Activated effector memory CD4-positive, alpha-beta T cell treated with Interleukin-2 at 50 U/mL for 16 hours (primary cell): ENCODE results near the gene SLC6A5.

Experiments
- DNase-seq: peaks from one replicate; pipeline ENCODE4 v3.0.0-alpha.2; 2020

Gene SLC6A5

DNA sequence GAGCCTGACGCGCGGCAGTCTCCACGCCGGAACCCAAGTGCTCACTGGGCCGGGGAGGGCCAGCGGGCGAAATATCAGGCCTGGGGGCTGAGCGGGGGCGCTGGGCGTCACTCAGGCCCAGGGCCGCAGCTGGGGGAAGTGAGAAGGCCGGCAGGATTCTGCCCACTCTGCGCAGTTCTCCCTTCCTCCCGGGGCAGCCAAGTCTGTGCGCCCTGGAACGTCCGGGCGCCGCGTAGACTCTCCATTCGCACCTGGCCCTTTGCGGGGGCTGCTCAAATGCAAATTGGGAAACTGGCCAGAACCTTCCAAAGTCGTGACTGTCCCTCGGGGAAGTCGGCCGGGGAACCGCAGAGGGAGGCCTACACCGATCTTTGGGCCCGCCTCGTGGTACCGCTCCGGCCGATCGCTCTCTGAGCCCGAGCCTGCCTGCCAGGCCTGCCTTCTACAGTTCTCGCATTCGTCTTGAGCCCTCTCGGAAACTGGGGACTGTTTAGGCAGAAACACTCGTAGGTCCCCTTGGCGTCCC is 2.2 kb upstream of the SLC6A5 start:
- no peak for DNase-seq

DNA sequence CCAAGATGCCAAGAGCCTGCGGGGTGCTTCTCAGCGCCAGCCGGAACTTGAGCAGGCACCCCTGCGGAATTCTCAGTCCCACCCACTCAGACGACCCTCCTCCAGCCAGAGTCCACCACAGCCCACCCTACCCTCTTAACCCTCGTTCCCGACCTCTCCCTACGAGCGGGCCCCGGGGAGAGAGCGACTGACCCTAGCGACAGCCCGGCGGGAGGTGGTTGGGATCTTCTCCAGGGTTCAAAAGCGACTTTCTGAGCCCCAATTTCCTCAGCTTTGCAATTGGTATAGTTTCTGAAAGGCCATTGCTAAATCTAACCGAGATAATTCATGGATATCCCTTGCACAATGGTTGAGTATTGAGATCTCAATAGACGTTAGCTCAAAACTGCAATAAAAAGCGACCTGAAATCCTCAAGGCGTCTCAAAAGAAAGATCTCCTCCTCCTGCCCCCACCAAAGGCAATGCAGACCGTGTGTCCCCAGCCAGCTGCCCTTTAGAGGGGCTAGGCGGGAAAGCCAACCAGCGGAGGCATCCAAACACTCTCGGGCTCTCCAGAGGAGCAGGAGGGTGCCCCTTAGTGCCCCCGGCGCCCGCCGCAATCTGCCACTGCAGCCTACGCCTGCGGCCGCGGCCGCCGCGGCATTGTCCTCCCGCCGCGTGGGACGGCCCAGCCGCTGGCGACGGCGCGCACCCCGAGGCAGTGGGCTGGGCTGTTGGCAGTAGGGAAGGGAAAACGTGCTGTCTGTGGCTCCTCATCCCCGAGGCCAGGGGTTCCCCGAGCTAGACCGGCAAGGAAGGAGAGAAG is 1.5 kb upstream of the SLC6A5 start:
- no peak for DNase-seq

DNA sequence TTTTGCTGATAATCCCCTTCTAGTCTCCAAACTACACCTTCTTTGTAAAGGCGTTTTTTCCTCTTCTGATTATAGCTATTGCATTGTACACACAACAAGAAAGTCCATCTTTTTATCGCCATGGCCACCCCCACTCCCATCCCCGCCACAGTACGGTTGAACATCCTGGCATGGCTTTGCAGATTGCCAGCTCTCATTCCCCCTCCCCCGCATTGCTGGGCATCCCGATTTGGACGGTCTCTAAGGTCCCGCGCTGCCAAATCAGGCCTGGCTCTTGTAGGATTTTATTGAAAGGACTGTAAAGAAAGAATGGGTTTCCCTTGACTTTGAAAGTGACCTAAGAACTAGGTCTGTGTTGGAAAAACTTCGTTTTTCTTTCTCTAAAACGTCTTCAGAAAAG is 916 bp upstream of the SLC6A5 start:
- DNase-seq = no peak

DNA sequence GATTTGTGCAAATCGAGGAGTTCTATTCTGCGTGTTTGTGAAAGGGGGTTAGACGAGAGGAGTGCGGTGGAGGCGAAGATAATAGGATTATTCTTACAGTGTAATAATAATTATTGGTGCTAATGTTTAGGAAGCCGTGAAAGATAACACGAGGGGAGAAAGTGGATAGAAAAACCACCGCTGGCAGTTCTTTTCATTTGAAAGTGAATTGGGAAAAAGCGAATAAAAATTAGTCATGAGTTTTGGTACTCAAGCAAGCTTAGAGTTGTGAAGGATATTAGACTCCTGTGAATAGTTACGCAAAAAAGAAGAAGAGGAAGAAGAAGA is 575 bp downstream of the SLC6A5 start:
- no peak for DNase-seq

DNA sequence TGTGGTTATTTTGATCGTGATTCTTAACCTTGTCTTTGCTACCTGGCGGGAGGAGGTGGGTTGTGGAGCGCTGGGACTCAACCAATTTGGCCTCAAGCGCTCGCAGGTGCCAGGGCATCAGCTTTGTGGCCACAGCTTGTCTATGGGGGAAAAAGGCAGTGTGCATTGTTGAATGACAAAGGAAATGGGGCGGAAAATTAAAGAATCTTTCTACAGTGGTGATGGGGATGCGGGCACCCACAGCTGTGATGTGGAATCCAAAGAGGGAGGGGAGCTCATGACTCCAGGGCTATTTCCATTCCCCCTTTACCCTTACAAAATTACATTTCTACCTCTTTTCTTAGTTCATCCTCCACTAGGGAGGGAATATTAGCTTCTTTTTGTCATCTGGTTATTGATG is 1.1 kb downstream of the SLC6A5 start:
- no peak for DNase-seq

DNA sequence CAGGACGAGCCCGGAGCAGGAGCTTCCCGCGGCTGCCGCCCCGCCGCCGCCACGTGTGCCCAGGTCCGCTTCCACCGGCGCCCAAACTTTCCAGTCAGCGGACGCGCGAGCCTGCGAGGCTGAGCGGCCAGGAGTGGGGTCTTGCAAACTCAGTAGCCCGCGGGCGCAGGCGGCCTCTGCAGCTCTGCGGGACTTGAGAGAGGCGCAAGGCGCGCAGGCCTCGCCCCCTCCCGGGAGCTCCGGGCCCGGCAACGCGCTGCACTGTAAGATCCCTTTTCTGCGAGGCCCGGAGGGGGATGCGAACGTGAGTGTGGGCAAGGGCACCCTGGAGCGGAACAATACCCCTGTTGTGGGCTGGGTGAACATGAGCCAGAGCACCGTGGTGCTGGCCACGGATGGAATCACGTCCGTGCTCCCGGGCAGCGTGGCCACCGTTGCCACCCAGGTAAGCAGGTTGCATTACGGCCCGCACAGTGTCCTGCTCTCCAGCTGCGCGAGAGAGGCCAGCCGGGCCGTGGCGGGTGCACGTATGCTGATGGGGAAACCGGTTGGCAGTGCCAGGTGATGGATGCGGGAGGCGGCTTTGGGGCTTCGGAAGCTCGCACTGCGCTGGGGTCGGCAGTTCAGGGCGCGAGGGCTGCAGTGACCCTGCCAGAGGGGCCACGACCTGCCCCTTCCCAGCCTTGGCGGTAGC is 2.0 kb downstream of the SLC6A5 start:
- no peak for DNase-seq

DNA sequence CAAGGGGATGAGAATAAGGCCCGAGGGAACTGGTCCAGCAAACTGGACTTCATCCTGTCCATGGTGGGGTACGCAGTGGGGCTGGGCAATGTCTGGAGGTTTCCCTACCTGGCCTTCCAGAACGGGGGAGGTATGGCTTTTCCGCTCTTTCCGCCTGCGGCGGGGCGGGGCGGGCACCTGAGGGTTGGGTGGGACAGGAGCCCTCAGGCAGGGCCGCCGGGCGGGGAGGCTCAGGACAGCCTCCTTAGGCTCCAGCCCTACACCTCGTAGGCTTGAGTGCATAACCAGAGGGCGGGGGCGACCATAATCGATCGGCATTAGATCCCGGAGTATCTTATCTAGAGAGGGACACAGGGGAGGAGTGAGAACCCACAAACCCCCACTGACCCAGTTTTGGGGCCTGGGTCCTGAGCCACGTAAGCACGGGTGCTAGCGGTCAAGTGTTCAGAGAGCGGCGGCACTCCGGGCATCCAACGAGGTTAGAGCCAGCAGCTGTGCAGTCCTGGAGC is 4.9 kb downstream of the SLC6A5 start:
- DNase-seq = no peak

DNA sequence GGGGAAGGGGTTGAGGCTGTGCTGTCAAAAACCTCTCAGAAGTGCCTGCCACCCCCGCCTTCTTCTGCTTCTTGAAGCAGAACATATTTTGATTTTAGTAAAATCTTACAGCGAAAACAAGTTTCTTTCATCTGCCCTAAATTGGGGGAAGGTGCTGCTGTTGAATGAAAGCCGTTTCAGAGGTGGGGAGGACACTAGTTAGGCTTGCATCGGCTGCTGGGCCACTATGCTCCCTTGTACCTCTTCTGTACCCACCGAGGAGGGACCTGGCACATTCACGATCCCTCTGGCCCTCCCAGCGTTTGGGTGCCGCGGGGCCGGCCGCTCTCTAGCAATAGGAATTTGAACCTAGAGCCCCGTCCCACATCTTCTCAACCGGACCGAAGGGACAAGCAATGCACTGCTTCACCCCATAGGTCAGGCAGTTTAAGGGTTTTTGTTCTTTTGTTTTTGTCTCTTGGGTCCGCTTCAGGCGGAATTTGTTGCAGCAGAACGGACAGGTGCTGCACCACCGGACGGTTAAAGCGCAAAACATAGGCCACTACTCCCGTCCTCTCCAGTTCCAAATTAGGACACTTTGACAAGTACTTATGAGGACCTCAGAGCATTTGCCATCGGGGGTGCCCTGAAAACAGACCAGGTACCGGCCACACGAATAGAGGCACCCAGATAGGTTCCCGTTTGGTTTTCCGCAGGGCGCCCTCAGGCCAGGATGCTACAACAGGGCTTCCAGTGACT is 5.6 kb downstream of the SLC6A5 start:
- no peak for DNase-seq

DNA sequence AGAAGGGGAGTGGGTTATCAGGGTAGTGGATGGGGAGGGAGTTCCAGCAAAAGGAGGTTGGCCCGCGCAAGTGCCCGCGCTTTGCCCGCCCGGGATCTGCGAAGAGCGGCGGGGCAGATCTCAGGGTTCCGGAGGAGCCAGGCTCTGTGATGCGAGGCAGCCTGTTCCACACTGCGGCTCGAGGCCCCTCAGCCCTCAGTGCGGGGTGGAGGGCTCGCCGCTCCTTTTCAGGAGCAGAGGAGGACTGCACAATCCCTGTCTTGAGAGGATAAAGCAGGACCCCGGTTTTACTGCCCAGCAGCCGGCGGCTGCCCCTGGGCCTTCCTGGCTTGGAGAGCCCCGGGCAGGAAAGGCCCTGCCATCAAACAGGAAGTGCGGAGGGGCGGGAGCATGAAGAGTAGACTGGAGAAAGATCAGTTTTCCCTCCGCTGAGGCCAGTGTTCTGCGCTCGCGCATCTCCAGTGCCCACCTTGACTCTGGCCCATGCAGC is 6.2 kb downstream of the SLC6A5 start:
- no peak for DNase-seq

DNA sequence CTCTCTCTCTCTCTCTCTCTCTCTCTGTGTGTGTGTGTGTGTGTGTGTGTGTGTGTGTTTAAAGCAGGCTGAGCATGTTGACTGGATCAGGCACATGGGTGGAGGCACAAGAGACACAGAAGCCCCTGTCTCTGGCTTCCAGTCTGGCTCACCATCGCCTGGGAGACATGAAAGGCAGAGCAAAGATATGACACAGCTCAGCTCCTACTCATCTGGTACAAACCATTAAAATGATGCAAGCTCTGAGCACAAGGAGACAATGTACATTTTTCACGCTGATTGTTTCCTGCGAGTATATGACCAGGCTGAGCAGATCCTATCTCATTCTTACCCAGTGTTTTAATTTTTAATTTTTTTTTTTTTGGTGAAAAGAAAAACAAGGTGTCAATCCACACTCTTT is 9.5 kb downstream of the SLC6A5 start:
- DNase-seq = no peak

DNA sequence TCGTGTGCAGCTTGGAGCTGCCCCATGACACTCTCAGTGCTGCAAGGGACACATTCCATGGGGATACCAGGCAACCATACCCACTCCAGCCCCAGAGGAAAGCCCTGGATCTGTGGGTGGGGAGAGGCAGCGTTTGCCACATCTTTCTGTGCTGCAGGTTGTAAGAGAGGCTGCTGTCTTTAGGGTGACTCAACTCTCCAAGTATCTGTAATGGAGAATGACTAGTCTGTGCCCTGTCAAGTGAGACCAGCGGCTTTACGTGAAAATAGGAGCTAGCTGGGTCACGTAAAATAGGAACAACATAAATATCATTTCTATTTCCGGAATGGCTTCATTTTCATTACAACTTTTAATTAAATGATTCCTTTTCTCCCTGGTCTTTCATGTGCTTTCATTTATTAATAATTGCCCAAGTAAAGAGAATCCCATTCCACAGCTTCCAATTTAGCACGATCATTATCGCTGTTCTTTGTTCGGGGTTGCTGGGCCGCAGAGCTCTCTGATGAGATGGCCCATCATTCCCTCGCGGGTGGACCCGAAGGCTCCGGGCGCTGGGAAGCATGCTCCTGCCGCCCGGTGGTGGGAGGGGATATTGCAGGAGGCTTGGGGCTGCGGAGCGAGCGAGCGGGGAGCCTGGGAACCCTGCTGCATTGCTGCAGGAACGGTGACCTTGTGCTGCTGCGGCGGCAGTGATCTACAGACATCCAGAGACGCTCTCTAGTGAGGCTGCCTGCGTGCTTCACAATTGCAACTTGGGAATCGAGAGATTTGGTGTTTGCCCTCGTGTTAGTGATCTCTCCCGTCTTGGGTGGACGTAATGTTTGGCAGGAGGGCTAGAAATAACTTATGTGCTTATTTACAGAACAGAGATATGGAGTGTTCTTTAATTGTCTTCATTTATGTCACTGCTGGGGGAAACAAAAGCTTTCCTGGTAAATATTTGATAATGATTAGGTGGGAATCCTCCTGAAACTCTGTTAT is 10.6 kb downstream of the SLC6A5 start:
- peak; percentile 22 for DNase-seq

DNA sequence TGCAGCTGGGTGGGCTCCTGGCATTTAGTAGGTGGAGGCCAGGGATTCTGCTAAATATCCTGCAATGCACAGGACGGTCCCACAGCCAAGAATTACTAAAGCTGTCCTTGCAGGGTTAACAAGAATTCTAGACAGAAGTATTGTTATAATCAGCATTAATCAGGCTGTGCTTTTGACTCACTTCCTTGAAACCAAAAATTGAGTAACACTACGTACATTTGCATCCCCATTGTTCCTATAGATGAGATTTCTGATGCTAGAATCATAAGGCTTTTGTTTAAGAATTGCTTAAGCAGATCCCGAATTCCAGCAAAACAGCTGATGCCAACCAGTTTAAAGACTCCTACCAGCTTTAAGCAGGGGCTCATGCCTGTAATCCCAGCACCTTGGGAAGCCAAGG is 11.4 kb downstream of the SLC6A5 start:
- no peak for DNase-seq

DNA sequence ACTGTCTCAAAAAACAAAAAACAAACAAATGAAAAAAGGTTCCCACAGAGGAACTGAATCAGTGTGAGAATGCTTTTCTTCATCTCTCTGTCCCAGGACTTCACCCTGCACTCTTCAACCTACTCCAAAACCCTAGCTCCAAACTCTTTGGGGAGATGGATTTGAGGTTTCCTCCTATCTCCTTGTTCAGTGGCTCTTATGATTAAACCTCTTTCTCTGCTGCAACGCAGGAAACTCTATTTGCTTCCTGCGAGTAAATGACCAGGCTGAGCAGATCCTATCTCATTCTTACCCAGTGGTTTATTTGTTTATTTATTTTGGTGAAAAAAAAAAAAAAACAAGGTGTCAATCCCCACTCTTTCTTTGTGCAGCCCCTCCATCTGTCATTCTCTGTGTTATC is 12.0 kb downstream of the SLC6A5 start:
- no peak for DNase-seq

DNA sequence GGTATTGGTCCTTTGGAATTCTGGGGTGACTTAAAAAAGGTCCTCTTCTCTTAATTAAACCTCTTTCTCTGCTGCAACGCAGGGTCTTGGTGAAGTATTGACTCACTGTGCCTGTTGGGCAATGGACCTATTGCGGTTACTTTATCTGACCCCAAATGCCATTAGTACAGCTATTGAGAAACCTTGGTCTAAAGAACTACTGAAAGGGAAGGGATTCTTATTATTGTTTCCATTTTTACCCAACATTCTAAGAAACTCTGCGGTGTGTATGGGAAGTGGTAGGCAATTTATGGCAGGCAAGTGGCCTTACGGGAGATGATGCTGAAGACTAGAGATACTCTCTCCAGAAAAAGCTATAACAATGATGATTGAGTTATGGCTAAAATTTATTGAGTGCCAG is 12.5 kb downstream of the SLC6A5 start:
- no peak for DNase-seq

DNA sequence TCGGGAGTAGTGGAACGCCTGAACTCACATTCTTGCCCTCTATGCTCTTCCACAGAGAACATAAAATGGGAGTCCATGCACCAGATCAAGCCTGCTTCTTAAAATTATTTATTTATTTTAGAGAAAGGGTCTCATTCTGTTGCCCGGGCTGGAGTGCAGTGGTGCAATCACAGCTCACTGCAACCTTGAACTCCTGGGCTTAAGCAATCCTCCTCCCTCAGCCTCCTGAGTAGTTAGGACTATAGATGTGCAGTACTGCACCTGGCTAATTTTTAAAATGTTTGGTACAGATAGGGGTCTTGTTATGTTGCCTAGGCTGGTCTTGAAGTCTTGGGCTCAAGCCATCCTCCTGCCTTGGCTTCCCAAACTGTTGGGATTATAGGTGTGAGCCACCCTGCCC is 13.0 kb downstream of the SLC6A5 start:
- DNase-seq = no peak

DNA sequence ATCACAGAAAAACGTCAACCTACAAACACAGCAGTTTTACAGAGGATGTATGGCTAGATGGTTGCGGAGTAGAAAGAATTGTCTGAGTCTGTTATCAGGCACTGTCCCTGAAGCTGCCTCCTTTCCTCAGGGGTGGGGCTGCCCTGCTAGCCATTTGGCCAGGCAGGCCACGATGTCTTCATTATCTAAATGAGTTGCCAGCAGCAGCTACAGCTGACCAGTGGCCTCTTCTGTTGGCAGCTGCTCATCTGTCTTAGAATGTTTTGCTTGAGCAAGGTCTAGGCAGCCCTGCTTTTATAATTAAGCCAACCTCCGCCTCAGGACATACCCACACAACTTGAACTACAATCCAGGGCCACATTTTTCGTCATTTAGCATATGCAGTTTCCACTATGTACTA is 17.5 kb downstream of the SLC6A5 start:
- no peak for DNase-seq

DNA sequence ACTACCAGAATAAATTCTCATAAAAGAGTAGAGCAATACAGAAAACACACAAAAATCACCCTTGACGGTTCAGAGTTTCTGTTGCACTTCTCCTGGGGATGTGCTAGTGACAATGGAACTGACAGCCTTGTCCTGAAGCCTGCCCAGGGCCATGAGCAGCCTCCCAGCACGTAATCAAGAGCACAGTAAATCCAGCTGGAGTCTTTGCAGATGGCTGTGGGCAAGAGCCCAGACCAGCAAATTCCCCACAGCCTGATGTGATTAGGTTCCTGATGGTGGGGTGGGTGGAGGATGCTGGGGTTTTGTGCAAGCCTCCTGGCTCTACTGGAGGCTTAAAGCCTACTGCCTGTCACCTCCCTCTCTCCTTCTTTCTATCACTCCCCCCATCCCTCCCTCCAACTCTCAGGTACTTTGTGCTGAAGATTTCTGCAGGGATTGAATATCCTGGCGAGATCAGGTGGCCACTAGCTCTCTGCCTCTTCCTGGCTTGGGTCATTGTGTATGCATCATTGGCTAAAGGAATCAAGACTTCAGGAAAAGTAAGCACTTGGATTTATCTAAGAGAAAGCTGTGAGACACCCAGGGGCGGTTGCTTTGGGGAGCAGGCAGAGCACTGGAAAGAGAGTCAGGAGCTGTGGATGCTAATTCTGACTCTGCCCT is 18.1 kb downstream of the SLC6A5 start:
- no peak for DNase-seq

DNA sequence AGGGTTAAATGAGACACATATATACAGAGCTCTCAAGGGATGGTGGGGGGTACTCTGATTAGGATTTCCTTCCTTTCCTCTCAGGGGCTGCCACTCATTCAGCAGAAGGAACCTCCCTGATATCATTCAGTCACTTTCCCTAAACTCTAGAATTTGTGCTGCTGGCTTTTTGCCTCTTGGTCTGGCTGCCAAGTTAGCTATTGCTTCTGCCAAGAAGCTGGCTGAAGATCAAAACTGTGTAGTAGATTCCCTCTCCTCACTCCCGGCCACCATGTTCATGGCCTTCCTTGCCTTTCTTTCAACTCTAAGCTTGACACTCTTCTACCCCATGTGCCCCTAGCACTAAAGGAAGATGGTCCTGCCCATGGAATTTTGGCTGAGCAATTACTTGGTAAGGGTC is 18.7 kb downstream of the SLC6A5 start:
- DNase-seq = no peak

DNA sequence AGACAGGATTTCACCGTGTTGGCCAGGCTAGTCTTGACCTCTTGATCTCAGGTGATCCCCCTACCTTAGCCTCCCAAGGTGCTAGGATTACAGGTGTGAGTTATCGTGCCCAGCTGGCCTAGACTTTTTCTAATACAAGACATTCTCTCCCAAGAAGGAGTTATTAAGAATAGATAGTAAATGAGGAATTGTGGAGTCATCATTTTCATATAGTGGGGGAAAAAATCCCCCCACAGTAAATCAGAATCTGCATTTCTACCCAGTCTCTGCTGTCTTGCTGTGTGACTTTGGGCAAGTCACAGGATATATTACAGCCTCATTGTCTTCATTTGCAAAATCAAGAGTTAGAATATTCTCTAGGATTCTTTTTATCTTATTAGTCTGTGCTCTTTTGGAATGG is 21.6 kb downstream of the SLC6A5 start:
- DNase-seq = no peak

DNA sequence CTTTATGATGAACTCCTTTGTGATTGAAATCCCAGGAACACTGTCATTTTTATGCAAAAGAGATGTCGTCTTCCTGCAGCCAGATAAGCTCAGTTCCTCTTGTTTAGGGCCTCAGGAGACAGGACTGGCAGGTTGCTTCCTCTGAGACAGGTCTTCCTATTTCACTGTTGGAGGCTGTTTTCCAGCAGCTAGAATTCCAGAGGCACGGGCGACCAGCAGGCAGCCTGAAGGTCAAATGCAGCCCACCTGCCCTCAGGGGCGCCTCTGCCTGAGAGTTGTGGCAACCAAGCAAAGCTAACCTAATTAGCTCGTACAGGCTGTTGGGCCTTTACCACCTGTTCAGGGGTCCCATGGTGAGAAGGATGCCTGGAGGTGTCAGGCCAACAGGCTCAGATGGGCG is 22.3 kb downstream of the SLC6A5 start:
- DNase-seq = no peak

DNA sequence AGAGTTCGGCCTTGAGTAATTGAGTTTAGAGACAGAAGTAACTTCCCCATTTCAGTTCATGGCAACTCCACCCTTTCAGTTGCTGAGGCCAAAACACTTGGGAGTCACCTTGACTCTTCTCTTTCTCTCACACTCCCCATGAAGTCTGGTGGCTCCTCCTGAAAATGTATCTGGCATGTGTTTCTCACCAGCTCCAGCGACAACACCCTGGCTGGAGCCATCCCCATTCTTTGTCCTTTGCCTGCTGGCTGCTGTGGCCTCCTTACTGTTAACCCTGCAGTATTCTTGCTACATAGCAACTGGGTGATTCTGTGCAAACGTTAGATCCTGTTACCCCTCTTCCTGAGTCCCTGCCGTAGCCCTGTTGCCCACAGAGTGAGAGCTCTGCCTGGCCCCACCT is 23.8 kb downstream of the SLC6A5 start:
- no peak for DNase-seq

DNA sequence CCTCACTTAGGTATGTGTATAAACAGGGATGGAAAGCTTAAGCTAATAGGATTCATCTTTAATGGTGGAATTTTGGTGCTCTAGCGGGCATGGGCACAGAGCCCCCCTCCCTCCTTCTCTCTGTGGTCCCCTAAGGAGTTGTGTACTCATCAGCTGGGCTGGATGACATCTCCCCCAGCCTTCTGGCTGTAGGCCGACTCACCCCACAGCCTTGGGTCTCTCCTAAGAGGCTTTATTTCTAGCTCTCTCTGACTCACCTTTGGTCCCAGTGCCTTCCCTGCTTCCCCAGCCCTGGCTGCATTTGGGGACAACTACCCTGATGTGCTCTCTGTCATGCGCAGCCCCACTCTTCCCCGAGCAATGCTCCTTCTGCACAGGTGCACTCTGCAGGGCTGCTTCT is 26.9 kb downstream of the SLC6A5 start:
- DNase-seq = no peak
